H1 (cell line): ENCODE results near the gene OPN3. TPM values are rescaled to one million over a fixed set of nuclear protein-coding genes. Genes with fewer than 3 reads are reported as not detected.

Source experiments
- CTCF ChIA-PET: fragments of 300-600 bp; sonication (Branson Sonifier 250); formaldehyde crosslinking; loops from one replicate; lab custom pipeline; 2021; ENCODE audit not compliant: partially characterized antibody; lab: Charles Lee
- POLR2A ChIA-PET: fragments of 300-600 bp; sonication (Branson Sonifier 250); formaldehyde crosslinking; loops from one replicate; lab custom pipeline; 2021; ENCODE audit warnings: inconsistent platforms; ENCODE audit not compliant: partially characterized antibody; lab: Charles Lee
- DNase-seq, 2 experiments: peaks; one replicate each; pipeline versions ENCODE4 v3.0.0 to v3.0.0-alpha.2; 2010 to 2022; ENCODE audit warnings: low spot score in 2 of 2, low read depth in 1 of 2, mixed read lengths in 1 of 2
- FAIRE-seq: peaks from 2 replicates; lab custom pipeline; 2011; peaks lifted over from hg19 to GRCh38; lab: Jason Lieb, UNC
- H2AFZ ChIP-seq: 2 replicates; pipeline ENCODE4 v1.8.1; 2012; ENCODE audit warnings: low read length, inconsistent platforms
- H2AK5ac ChIP-seq: 2 replicates; pipeline ENCODE4 v1.6.1; 2013; ENCODE audit warnings: low read depth, low read length
- H2BK120ac ChIP-seq: replicated peaks from 2 replicates; pipeline ENCODE3; 2013; ENCODE audit warnings: low read depth, low read length, inconsistent platforms
- H2BK12ac ChIP-seq: 2 replicates; pipeline ENCODE4 v1.6.1; 2013; ENCODE audit warnings: low read depth, low read length
- H2BK15ac ChIP-seq: 2 replicates; pipeline ENCODE4 v1.6.1; 2013; ENCODE audit warnings: low read length
- H2BK20ac ChIP-seq: 2 replicates; pipeline ENCODE4 v1.6.1; 2013; ENCODE audit warnings: low read length
- H2BK5ac ChIP-seq: 2 replicates; pipeline ENCODE4 v1.6.1; 2013; ENCODE audit warnings: low read depth, low read length
- H3K14ac ChIP-seq: 2 replicates; pipeline ENCODE4 v1.6.1; 2013; ENCODE audit warnings: inconsistent platforms; ENCODE audit not compliant: insufficient read length
- H3K18ac ChIP-seq: 2 replicates; pipeline ENCODE4 v1.6.1; 2013; ENCODE audit warnings: low read length; ENCODE audit errors: extremely low read depth
- H3K23ac ChIP-seq: 2 replicates; pipeline ENCODE4 v1.6.1; 2013; ENCODE audit warnings: inconsistent platforms; ENCODE audit not compliant: insufficient read length
- H3K23me2 ChIP-seq: 2 replicates; pipeline ENCODE4 v1.6.1; 2013; ENCODE audit warnings: low read depth, low read length
- H3K27ac ChIP-seq: 2 replicates; pipeline ENCODE4 v1.6.1; 2011; ENCODE audit warnings: low read depth, low read length, inconsistent platforms
- H3K27me3 ChIP-seq, 4 experiments: replicated peaks in 1 of 4; 1 replicate in 1 of 4; 2 replicates in 3 of 4; pipeline versions ENCODE4 v1.6.1 to v1.8.1; 2011 to 2013; ENCODE audit warnings: low read length in 3 of 4, mild to moderate bottlenecking in 3 of 4, inconsistent platforms in 2 of 4, mixed read lengths in 2 of 4, moderate library complexity in 1 of 4; ENCODE audit not compliant: control insufficient read depth in 3 of 4, insufficient read depth in 3 of 4; ENCODE audit errors: extremely low read depth in 1 of 4
- H3K36me3 ChIP-seq, 4 experiments: 2 replicates each; pipeline versions ENCODE4 v1.6.1 to v1.8.1; 2011 to 2013; ENCODE audit warnings: mild to moderate bottlenecking in 4 of 4, low read length in 3 of 4, moderate library complexity in 2 of 4, control low read depth in 1 of 4, inconsistent platforms in 1 of 4; ENCODE audit not compliant: insufficient read depth in 4 of 4, control insufficient read depth in 2 of 4
- H3K4ac ChIP-seq: replicated peaks from 2 replicates; pipeline ENCODE3; 2013; ENCODE audit warnings: low read length, low read depth, mixed read lengths, inconsistent platforms; ENCODE audit not compliant: insufficient read length
- H3K4me1 ChIP-seq, 4 experiments: replicated peaks in 1 of 4; 1 replicate in 1 of 4; 2 replicates in 3 of 4; pipeline versions ENCODE4 v1.6.1 to v1.8.1; 2011 to 2013; ENCODE audit warnings: low read length in 3 of 4, inconsistent platforms in 2 of 4, mixed read lengths in 1 of 4; ENCODE audit not compliant: insufficient read depth in 4 of 4, control insufficient read depth in 3 of 4
- H3K4me2 ChIP-seq, 2 experiments: 2 replicates each; pipeline versions ENCODE4 v1.6.1 to v1.8.1; 2011 to 2013; ENCODE audit warnings: low read depth in 2 of 2, low read length in 2 of 2, control low read depth in 1 of 2, inconsistent platforms in 1 of 2, mild to moderate bottlenecking in 1 of 2; ENCODE audit not compliant: insufficient read depth in 1 of 2
- H3K4me3 ChIP-seq, 4 experiments: fragments of 200-600, 300-600 bp in 1 of 4; sonication (generic), shearing (Covaris generic), sonication (Bioruptor Twin) in 1 of 4; 2 replicates each; pipeline versions ENCODE4 v1.5.1 to v1.8.1; 2011 to 2016; ENCODE audit warnings: low read length in 4 of 4, low read depth in 3 of 4, control low read depth in 2 of 4, inconsistent platforms in 2 of 4, mild to moderate bottlenecking in 2 of 4, mixed read lengths in 1 of 4, moderate library complexity in 1 of 4; ENCODE audit not compliant: insufficient read depth in 2 of 4; ENCODE audit errors: extremely low read depth in 1 of 4
- H3K56ac ChIP-seq: replicated peaks from 2 replicates; pipeline ENCODE3; 2013; ENCODE audit warnings: low read depth, mild to moderate bottlenecking, mixed read lengths, low read length, inconsistent platforms; ENCODE audit not compliant: insufficient read length
- H3K79me1 ChIP-seq: 2 replicates; pipeline ENCODE4 v1.6.1; 2013; ENCODE audit warnings: low read depth, low read length, control low read depth
- H3K79me2 ChIP-seq, 2 experiments: 2 replicates each; pipeline versions ENCODE4 v1.6.1 to v1.8.1; 2012 to 2013; ENCODE audit warnings: low read length in 2 of 2, mild to moderate bottlenecking in 2 of 2, inconsistent platforms in 1 of 2; ENCODE audit not compliant: insufficient read depth in 2 of 2, control insufficient read depth in 1 of 2
- H3K9ac ChIP-seq, 4 experiments: replicated peaks in 1 of 4; 1 replicate in 1 of 4; 2 replicates in 3 of 4; pipeline versions ENCODE4 v1.6.1 to v1.8.1; 2011 to 2013; ENCODE audit warnings: low read depth in 3 of 4, low read length in 3 of 4, control low read depth in 2 of 4, mild to moderate bottlenecking in 2 of 4, moderate library complexity in 2 of 4, inconsistent platforms in 1 of 4; ENCODE audit errors: extremely low read depth in 1 of 4
- H3K9me3 ChIP-seq, 2 experiments: 2 replicates each; pipeline versions ENCODE4 v1.6.1 to v1.8.1; 2012 to 2013; ENCODE audit warnings: mild to moderate bottlenecking in 2 of 2, moderate library complexity in 2 of 2, control low read depth in 1 of 2, inconsistent platforms in 1 of 2, low read depth in 1 of 2, low read length in 1 of 2, mixed read lengths in 1 of 2; ENCODE audit not compliant: insufficient read depth in 2 of 2
- H4K20me1 ChIP-seq, 2 experiments: replicated peaks in 1 of 2; 2 replicates each; pipeline versions ENCODE3 to v1.8.1; 2011 to 2013; ENCODE audit warnings: inconsistent platforms in 2 of 2, low read length in 2 of 2, mild to moderate bottlenecking in 1 of 2; ENCODE audit not compliant: insufficient read depth in 2 of 2, control insufficient read depth in 1 of 2
- H4K5ac ChIP-seq: 2 replicates; pipeline ENCODE4 v1.6.1; 2013; ENCODE audit warnings: low read length, low read depth, mixed read lengths, inconsistent platforms; ENCODE audit not compliant: insufficient read length
- H4K8ac ChIP-seq: 2 replicates; pipeline ENCODE4 v1.8.0; 2013; ENCODE audit warnings: mild to moderate bottlenecking, moderate library complexity, low read length, inconsistent platforms; ENCODE audit not compliant: insufficient read depth; ENCODE audit errors: extremely low read depth
- H4K91ac ChIP-seq: replicated peaks from 2 replicates; pipeline ENCODE3; 2013; ENCODE audit warnings: low read length, mixed read lengths, inconsistent platforms; ENCODE audit not compliant: insufficient read length
- ATF3 ChIP-seq: IDR thresholded peaks from 2 replicates; pipeline ENCODE4 v1.6.1; 2011; ENCODE audit warnings: low read depth, mild to moderate bottlenecking, low read length; ENCODE audit not compliant: insufficient read depth
- BACH1 ChIP-seq: IDR thresholded peaks from 2 replicates; pipeline ENCODE4 v1.6.1; 2012; ENCODE audit warnings: low read length, improper control_type of control experiment
- EGR1 ChIP-seq: IDR thresholded peaks from 2 replicates; pipeline ENCODE4 v1.6.1; 2011; ENCODE audit warnings: low read depth, low read length, borderline replicate concordance
- TBP ChIP-seq: IDR thresholded peaks from 2 replicates; pipeline ENCODE4 v1.6.1; 2011; ENCODE audit warnings: low read depth, low read length, improper control_type of control experiment
- WGBS, 2 experiments: shearing (Covaris generic) in 1 of 2; methylation state at CpG; one replicate each; pipeline versions ENCODE4 v1.1.6 to v1.1.7; 2013 to 2015; ENCODE audit warnings: low lambda C conversion rate in 2 of 2, mixed read lengths in 2 of 2, inconsistent platforms in 1 of 2, low coverage in 1 of 2, missing lambda C conversion rate in 1 of 2; ENCODE audit not compliant: insufficient replicate concordance in 2 of 2, insufficient coverage in 1 of 2, insufficient read length in 1 of 2; ENCODE audit errors: extremely low coverage in 1 of 2, missing lambda C conversion rate in 1 of 2; 5-methylcytosine and 5-hydroxymethylcytosine counted together
- polyA plus RNA-seq, 7 experiments: library from polyadenylated mRNA; depleted of rRNA in 3 of 7; stranded (reverse) in 5 of 7; unstranded in 2 of 7; fragments of >200 nt in 5 of 7; fragments of 200-250 nt in 2 of 7; gene quantifications; 1 replicate in 5 of 7; 2 replicates in 1 of 7; 4 replicates in 1 of 7; pipeline versions ENCODE4 v1.2.1 to v1.2.3, GENCODE V29; 2011 to 2013; ENCODE audit warnings: missing spikeins in 2 of 7, mixed read lengths in 2 of 7
- total RNA-seq: library from RNA; stranded (reverse); fragmentation: NEBNext Ultra II Directional; extraction: Animal tissue kit (Norgen Biotek cat#: 25700); gene quantifications from 2 replicates; pipeline ENCODE4 v1.2.1, GENCODE V29; 2021

Gene OPN3
- total and polyA plus RNA-seq, 2 of the 8 experiments (the other 6 are each of a cell fraction or from before 2014, with no cell fraction given) = 8.8 to 19.4 TPM

DNA sequence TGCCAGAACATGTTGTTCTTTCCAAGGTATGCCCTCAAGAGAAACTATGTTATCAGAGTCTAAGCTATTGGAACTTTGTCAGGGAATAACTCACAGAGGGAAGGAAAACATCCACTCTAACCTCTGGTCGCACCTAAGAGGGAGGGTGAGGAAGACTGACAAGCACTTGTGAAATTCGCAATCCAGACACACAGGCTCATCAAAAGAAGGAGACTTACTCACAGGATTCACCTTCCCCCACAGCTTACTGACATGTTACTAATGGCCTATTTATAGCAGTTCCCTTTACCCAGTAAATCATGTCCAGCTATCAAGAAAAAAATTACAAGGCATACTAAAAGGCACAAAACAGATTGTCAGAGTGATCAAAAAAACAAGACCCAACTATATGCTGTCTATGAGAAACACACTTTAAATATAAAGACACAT, 48.8 kb upstream of the OPN3 start:
- Histone ChIP-seq H3K23me2 (no peaks in the 10 kb centered on the region), H2BK120ac (no peak overlapping the region), H4K5ac (no peak overlapping the region), H3K4ac (no peak overlapping the region), H3K56ac (no peak overlapping the region), H2AFZ (peak overlapping the region; percentile 98), H4K8ac (no peak overlapping the region), H3K14ac (no peak overlapping the region), H3K36me3 (no peaks in the 10 kb centered on the region), H2AK5ac (no peak overlapping the region), H3K4me3 (no peak overlapping the region), H3K4me2 (no peak overlapping the region), H3K27ac (no peak overlapping the region), H2BK5ac (no peak overlapping the region), H3K18ac (no peak overlapping the region), H3K79me1 (no peaks in the 10 kb centered on the region), H4K20me1 (no peaks in the 10 kb centered on the region), H2BK12ac (no peak overlapping the region), H4K91ac (no peak overlapping the region), H3K27me3 (no peaks in the 10 kb centered on the region), H3K4me1 (no peaks in the 10 kb centered on the region), H2BK20ac (no peak overlapping the region), H3K9ac (no peak overlapping the region), H3K23ac (no peak overlapping the region), H3K9me3 (no peaks in the 10 kb centered on the region), H3K79me2 (no peaks in the 10 kb centered on the region), H2BK15ac (no peak overlapping the region)
- FAIRE-seq (no peak), DNase-seq (no peak)
- WGBS, 2 experiments = 88% methylated on average over 2 of the region's 2 CpGs; no CpG with 5 or more reads in 1 of the 2 experiments
- ChIA-PET CTCF (interaction anchor here (0.6 kb wide), 1 partner anchor 70 kb away, joined by 3 read pairs; no protein-coding TSS in a partner anchor), POLR2A (no interaction called here)
- TF ChIP-seq TBP = no peak
- no peak for TF ChIP-seq BACH1
- no peak for TF ChIP-seq EGR1
- no peak for TF ChIP-seq ATF3
